GM21526 (cell line): ENCODE measurements around the gene CD160.

Source experiments
- ATAC-seq: cut with Tn5 transposase; IDR thresholded peaks from one replicate; pipeline ENCODE4 v1.9.1; 2021; ENCODE audit warnings: moderate library complexity; ENCODE audit not compliant: unreplicated experiment, low FRiP score

Gene CD160

DNA sequence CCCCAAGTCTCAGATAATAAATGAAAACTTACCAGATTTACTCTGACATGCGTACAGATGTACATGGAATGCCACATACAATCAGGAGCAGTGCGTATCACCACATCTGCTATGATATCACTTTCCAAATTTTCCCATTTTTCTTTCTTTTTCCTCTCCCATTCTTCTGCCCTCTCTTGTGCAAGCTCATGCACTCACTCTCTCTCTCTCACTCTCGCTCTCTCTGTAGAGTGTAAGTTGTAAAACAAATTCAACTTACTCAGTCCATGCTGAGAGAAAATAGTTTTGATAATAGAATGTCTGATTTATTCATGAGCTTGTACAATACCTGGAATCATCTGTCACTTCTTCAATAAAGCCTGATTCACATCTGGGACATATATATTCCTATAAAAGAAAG lies 69.3 kb downstream of the CD160 start:
- ATAC-seq = no peak
